Astrocyte (in vitro differentiated cells and primary cell): ENCODE data around the gene TOMM6.

ENCODE experiments used
- EZH2 ChIP-seq: IDR thresholded peaks from 2 replicates; pipeline ENCODE4 v1.6.1; 2012; ENCODE audit warnings: mild to moderate bottlenecking, low read length, inconsistent platforms; ENCODE audit not compliant: insufficient read depth
- TF ChIP-seq, protein P1 (sequence below): IDR thresholded peaks from 2 replicates; pipeline ENCODE4 v1.5.1; 2011; ENCODE audit warnings: low read depth, mild to moderate bottlenecking, inconsistent platforms, low read length, moderate library complexity; ENCODE audit not compliant: insufficient read depth

DNA sequence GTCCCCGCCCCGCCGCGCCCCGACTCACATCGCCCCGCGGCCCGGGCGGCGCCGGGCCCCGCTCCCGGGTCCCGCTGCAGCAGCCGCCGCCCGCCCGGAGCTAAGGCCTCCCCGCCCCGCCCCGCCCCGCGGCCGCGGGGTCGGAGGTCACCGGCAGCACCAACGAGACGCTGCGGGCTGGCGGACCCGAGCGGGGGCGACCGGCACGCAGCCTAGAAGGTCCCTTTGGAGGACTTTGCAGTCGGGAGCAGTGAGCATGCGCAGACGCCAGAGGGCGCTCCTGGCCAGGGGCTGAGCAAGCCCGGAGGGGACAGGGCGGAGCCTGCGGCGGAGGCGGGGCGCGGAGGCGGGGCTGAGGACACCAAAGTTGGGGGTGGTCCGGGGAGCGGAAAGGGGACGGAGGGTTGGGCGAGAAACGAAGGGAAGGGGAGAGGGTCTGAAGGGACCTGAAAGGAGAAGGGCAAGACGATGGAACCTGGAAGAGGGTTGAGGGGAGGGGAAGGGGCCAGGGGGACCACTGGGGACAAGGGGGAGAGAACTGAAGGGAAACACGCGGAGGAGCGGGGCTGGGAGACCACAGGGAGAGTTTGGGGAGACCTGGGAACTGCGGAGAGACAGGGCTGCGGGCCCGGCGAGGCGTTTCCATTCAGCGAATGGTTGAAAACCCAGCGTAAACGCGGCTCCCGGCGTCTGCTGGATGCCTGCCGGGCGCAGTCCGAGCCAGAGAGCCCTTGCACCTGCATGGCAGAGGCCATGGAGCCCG, 7.5 kb upstream of the TOMM6 start, which contains the start of gene FRS3:
- TF ChIP-seq, protein P1, sequence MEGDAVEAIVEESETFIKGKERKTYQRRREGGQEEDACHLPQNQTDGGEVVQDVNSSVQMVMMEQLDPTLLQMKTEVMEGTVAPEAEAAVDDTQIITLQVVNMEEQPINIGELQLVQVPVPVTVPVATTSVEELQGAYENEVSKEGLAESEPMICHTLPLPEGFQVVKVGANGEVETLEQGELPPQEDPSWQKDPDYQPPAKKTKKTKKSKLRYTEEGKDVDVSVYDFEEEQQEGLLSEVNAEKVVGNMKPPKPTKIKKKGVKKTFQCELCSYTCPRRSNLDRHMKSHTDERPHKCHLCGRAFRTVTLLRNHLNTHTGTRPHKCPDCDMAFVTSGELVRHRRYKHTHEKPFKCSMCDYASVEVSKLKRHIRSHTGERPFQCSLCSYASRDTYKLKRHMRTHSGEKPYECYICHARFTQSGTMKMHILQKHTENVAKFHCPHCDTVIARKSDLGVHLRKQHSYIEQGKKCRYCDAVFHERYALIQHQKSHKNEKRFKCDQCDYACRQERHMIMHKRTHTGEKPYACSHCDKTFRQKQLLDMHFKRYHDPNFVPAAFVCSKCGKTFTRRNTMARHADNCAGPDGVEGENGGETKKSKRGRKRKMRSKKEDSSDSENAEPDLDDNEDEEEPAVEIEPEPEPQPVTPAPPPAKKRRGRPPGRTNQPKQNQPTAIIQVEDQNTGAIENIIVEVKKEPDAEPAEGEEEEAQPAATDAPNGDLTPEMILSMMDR = peak; percentile 53
- TF ChIP-seq EZH2 = no peak
